Neuronal stem cell (in vitro differentiated cells): ENCODE data around the gene OBSCN.
"Not testable (repeated sequence)": the region's sequence is repeated elsewhere in the genome, so short reads cannot be mapped to it uniquely, and the experiment has no call there.

Experiments used
- DNase-seq: peaks from one replicate; pipeline ENCODE4 v3.0.0-alpha.2; 2013; ENCODE audit warnings: low spot score
- H2AFZ ChIP-seq: one replicate; pipeline ENCODE4 v1.6.1; 2013; ENCODE audit warnings: mild to moderate bottlenecking, low read length, inconsistent platforms
- H2AK5ac ChIP-seq: 2 replicates; pipeline ENCODE4 v1.6.1; 2013; ENCODE audit warnings: low read depth, mild to moderate bottlenecking, inconsistent platforms, low read length, moderate library complexity, mixed read lengths
- H2BK120ac ChIP-seq: 2 replicates; pipeline ENCODE4 v1.6.1; 2013; ENCODE audit warnings: low read depth, mild to moderate bottlenecking, inconsistent platforms, low read length, moderate library complexity, mixed read lengths
- H2BK12ac ChIP-seq: one replicate; pipeline ENCODE4 v1.6.1; 2013; ENCODE audit warnings: low read length, inconsistent platforms
- H2BK15ac ChIP-seq: 2 replicates; pipeline ENCODE4 v1.6.1; 2013; ENCODE audit warnings: mild to moderate bottlenecking, low read length, inconsistent platforms, mixed read lengths
- H2BK5ac ChIP-seq: one replicate; pipeline ENCODE4 v1.6.1; 2013; ENCODE audit warnings: inconsistent platforms, mild to moderate bottlenecking, low read length, moderate library complexity
- H3K14ac ChIP-seq: one replicate; pipeline ENCODE4 v1.6.1; 2013; ENCODE audit warnings: low read length, inconsistent platforms
- H3K18ac ChIP-seq: 2 replicates; pipeline ENCODE4 v1.6.1; 2013; ENCODE audit warnings: low read length, inconsistent platforms
- H3K23ac ChIP-seq: 2 replicates; pipeline ENCODE4 v1.6.1; 2013; ENCODE audit warnings: low read depth, mild to moderate bottlenecking, mixed read lengths, low read length, inconsistent platforms; ENCODE audit not compliant: poor library complexity
- H3K27ac ChIP-seq: replicated peaks from 3 replicates; pipeline ENCODE4 v1.5.1; 2013; ENCODE audit warnings: low read length, inconsistent platforms
- H3K27me3 ChIP-seq, 3 experiments: 2 replicates each; pipeline ENCODE4 v1.6.1; 2013; ENCODE audit warnings: low read length in 3 of 3, mild to moderate bottlenecking in 2 of 3, inconsistent platforms in 1 of 3, low read depth in 1 of 3, mixed read lengths in 1 of 3, moderate library complexity in 1 of 3; ENCODE audit not compliant: control insufficient read depth in 3 of 3, insufficient read depth in 3 of 3
- H3K36me3 ChIP-seq, 2 donors: replicated peaks in 1 of 2; 2 replicates each; pipeline ENCODE4 v1.6.1; 2013; ENCODE audit warnings: low read length in 2 of 2; ENCODE audit not compliant: control insufficient read depth in 2 of 2, insufficient read depth in 2 of 2
- H3K4ac ChIP-seq: 2 replicates; pipeline ENCODE4 v1.6.1; 2013; ENCODE audit warnings: inconsistent platforms, mild to moderate bottlenecking, low read length, moderate library complexity
- H3K4me1 ChIP-seq, 2 donors: 1 replicate in 1 of 2; 2 replicates in 1 of 2; pipeline ENCODE4 v1.6.1; 2013; ENCODE audit warnings: low read length in 2 of 2, low read depth in 1 of 2; ENCODE audit not compliant: control insufficient read depth in 2 of 2, insufficient read depth in 1 of 2
- H3K4me2 ChIP-seq: one replicate; pipeline ENCODE4 v1.6.1; 2013; ENCODE audit warnings: mild to moderate bottlenecking, low read length, inconsistent platforms; ENCODE audit not compliant: insufficient read depth, poor library complexity, severe bottlenecking
- H3K4me3 ChIP-seq, 2 donors: 2 replicates each; pipeline ENCODE4 v1.5.1; 2013; ENCODE audit warnings: low read length in 2 of 2, mild to moderate bottlenecking in 2 of 2, inconsistent platforms in 1 of 2, moderate library complexity in 1 of 2
- H3K79me1 ChIP-seq: one replicate; pipeline ENCODE4 v1.6.1; 2013; ENCODE audit warnings: low read depth, mild to moderate bottlenecking, inconsistent platforms, low read length, moderate library complexity
- H3K9ac ChIP-seq: one replicate; pipeline ENCODE4 v1.6.1; 2013; ENCODE audit warnings: mild to moderate bottlenecking, low read depth, low read length, inconsistent platforms; ENCODE audit not compliant: poor library complexity
- H3K9me3 ChIP-seq, 2 donors: replicated peaks in 1 of 2; 2 replicates each; pipeline versions ENCODE3 to v1.6.1; 2013; ENCODE audit warnings: low read length in 2 of 2, mild to moderate bottlenecking in 2 of 2, inconsistent platforms in 1 of 2, low read depth in 1 of 2, mixed read lengths in 1 of 2, moderate library complexity in 1 of 2; ENCODE audit not compliant: control insufficient read depth in 2 of 2, insufficient read depth in 1 of 2
- H4K8ac ChIP-seq: one replicate; pipeline ENCODE4 v1.6.1; 2013; ENCODE audit warnings: low read depth, mild to moderate bottlenecking, inconsistent platforms, low read length, moderate library complexity
- H4K91ac ChIP-seq: one replicate; pipeline ENCODE4 v1.6.1; 2013; ENCODE audit warnings: low read length, low read depth, mild to moderate bottlenecking, inconsistent platforms; ENCODE audit not compliant: poor library complexity
- WGBS, 2 donors: extraction: QIAGEN DNeasy Blood & Tissue Kit; methylation state at CpG; one replicate each; pipeline ENCODE4 v1.1.7; 2013; ENCODE audit warnings: missing lambda C conversion rate in 2 of 2, mixed read lengths in 1 of 2; ENCODE audit not compliant: insufficient read length in 2 of 2, insufficient replicate concordance in 1 of 2; ENCODE audit errors: extremely low coverage in 2 of 2; 5-methylcytosine and 5-hydroxymethylcytosine counted together

Gene OBSCN

GRCh38 chr1:228225740-228226139, 17.9 kb downstream of the OBSCN start:
- no CpG with 5 or more reads among the region's 2 CpGs for WGBS, 2 donors
- Histone ChIP-seq H2AFZ (no peak overlapping the region), H2BK12ac (no peak overlapping the region), H2AK5ac (no peak overlapping the region), H3K27me3 (no peaks in the 10 kb centered on the region), H3K27ac (no peak overlapping the region), H3K4me1 (no peaks in the 10 kb centered on the region), H4K91ac (no peak overlapping the region), H3K4me3 (no peak overlapping the region), H2BK15ac (no peak overlapping the region), H4K8ac (no peak overlapping the region), H3K9me3 (peaks cover 0 to 3% of the 10 kb centered on the region in 2 donors), H3K14ac (no peak overlapping the region), H3K4me2 (no peak overlapping the region), H3K23ac (no peak overlapping the region), H3K36me3 (peaks cover 0 to 23% of the 10 kb centered on the region in 2 donors), H3K4ac (no peak overlapping the region), H2BK5ac (no peak overlapping the region), H3K18ac (no peak overlapping the region), H3K79me1 (no peaks in the 10 kb centered on the region), H3K9ac (no peak overlapping the region), H2BK120ac (no peak overlapping the region)
- no peak for DNase-seq

- H3K27ac ChIP-seq: no peak overlapping the region
- H2AFZ ChIP-seq: no peak overlapping the region
- H3K36me3 ChIP-seq: peaks cover 0 to 23% of the 10 kb centered on the region in 2 donors
- no peak overlapping the region for H2BK5ac ChIP-seq
- H3K79me1 ChIP-seq: no peaks in the 10 kb centered on the region
- no peak overlapping the region for H2BK120ac ChIP-seq
- no CpG with 5 or more reads among the region's 7 CpGs for WGBS, 2 donors
- H3K14ac ChIP-seq: no peak overlapping the region
- no peaks in the 10 kb centered on the region for H3K27me3 ChIP-seq
- no peak for DNase-seq
- no peak overlapping the region for H4K91ac ChIP-seq
- no peak overlapping the region for H2AK5ac ChIP-seq
- no peak overlapping the region for H2BK15ac ChIP-seq
- H3K4ac ChIP-seq: no peak overlapping the region
- no peak overlapping the region for H3K4me2 ChIP-seq
- H3K4me3 ChIP-seq: no peak overlapping the region
- H3K9me3 ChIP-seq: peaks cover 0 to 3% of the 10 kb centered on the region in 2 donors
- H2BK12ac ChIP-seq: no peak overlapping the region
- no peak overlapping the region for H3K18ac ChIP-seq
- no peaks in the 10 kb centered on the region for H3K4me1 ChIP-seq
- H4K8ac ChIP-seq: no peak overlapping the region
- no peak overlapping the region for H3K23ac ChIP-seq
- H3K9ac ChIP-seq: peak overlapping the region; percentile 39
Measured at GRCh38 chr1:228226141-228226874, 18.5 kb downstream of the OBSCN start.

- no CpG with 5 or more reads among the region's 10 CpGs for WGBS, 2 donors
- Histone ChIP-seq H3K36me3 (peaks cover 0 to 25% of the 10 kb centered on the region in 2 donors), H3K27ac (no peak overlapping the region), H4K91ac (no peak overlapping the region), H3K27me3 (no peaks in the 10 kb centered on the region), H3K9ac (peak overlapping the region; percentile 7), H3K14ac (no peak overlapping the region), H3K4me3 (peak overlapping the region in 1 of 2 donors; percentile 61), H3K79me1 (no peaks in the 10 kb centered on the region), H2BK15ac (no peak overlapping the region), H3K4ac (no peak overlapping the region), H3K9me3 (peaks cover 0 to 3% of the 10 kb centered on the region in 2 donors), H2BK5ac (no peak overlapping the region), H2BK120ac (no peak overlapping the region), H2BK12ac (no peak overlapping the region), H2AK5ac (no peak overlapping the region), H2AFZ (peak overlapping the region; percentile 31), H3K4me2 (no peak overlapping the region), H4K8ac (no peak overlapping the region), H3K4me1 (no peaks in the 10 kb centered on the region), H3K18ac (no peak overlapping the region), H3K23ac (peak overlapping the region; percentile 52)
- DNase-seq: no peak
Measured at GRCh38 chr1:228226956-228227791, 19.3 kb downstream of the OBSCN start.

- not testable (repeated sequence) for H3K9me3 ChIP-seq, H3K18ac ChIP-seq, DNase-seq, H3K79me1 ChIP-seq, H3K4me1 ChIP-seq, H2AFZ ChIP-seq, H3K14ac ChIP-seq, H3K4ac ChIP-seq, H3K9ac ChIP-seq, H2BK5ac ChIP-seq, H2BK12ac ChIP-seq, H4K91ac ChIP-seq, H2AK5ac ChIP-seq, H2BK15ac ChIP-seq, H4K8ac ChIP-seq, H3K4me3 ChIP-seq, H3K27ac ChIP-seq, H3K4me2 ChIP-seq, H2BK120ac ChIP-seq, H3K27me3 ChIP-seq, H3K23ac ChIP-seq
- peaks cover 0 to 25% of the 10 kb centered on the region in 2 donors for H3K36me3 ChIP-seq
- no CpG with 5 or more reads among the region's 5 CpGs for WGBS, 2 donors
Measured at GRCh38 chr1:228228147-228228546, 20.3 kb downstream of the OBSCN start.
